GM18858 (cell line): Measurements from ENCODE around the gene CAND2.
"Not testable (repeated sequence)": the region's sequence is repeated elsewhere in the genome, so short reads cannot be mapped to it uniquely, and the experiment has no call there.

ENCODE experiments used
- ATAC-seq: cut with Tn5 transposase; IDR thresholded peaks from one replicate; pipeline ENCODE4 v1.9.1; 2021; ENCODE audit not compliant: unreplicated experiment

CAND2 gene

DNA sequence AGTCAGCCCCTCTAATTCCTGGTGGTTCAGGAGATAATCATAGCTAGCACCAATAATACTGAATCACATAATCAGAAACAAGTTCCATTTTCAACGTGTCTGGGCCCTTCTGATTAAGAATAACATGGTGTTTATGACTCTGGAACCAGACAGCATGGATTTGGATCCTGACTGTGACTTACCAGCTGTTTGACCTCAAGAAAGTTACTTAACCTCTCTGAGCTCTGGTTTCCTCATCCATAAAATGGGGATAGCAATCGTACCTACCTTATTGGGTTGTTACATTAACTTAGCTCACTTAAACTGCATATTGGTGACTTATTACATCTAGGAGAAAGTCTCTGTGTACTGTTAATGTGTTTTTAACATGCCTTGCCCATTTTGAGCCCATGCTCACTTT is 26.7 kb upstream of the CAND2 start:
- ATAC-seq, result no peak

GRCh38 chr3:12771236-12771635 is 25.2 kb upstream of the CAND2 start:
- ATAC-seq, result no peak

- no peak for ATAC-seq
These were observed 24.0 kb upstream of the CAND2 start for GRCh38 chr3:12772462-12772861.

DNA sequence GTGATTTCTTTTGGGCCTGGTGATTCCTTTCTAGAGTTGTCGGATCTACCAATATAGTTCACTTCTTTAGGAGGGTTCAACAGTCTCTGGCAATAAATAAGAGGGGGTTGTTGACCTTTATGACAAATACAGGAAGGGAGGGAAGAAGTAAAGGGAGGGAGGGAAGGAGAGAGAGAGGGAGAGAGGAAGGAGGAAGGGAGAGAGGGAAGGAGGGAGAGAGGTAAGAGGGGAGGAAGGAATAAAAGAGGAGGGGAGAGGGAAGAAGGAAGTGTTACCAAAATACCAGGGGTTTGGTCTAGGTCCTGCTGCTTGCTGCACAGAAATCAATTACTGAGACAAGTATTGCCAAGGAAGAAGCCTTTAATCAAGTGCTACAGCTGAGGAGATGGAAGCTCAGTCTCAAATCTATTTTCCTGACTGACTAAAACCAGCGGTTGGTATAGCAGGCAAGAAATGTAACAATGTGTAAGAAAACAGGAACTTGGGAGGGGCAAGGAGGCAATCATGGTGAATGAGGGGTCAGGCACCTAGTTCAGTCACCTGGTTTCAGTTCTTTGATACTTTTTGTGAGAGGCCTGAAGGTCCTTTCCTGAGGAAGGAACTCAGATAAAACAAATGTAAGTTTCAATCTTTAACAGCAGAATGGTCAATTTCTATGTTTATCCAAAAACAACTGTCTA is 23.3 kb upstream of the CAND2 start:
- ATAC-seq, result no peak

- ATAC-seq, result no peak
These were observed 22.8 kb upstream of the CAND2 start for GRCh38 chr3:12773710-12774086.

DNA sequence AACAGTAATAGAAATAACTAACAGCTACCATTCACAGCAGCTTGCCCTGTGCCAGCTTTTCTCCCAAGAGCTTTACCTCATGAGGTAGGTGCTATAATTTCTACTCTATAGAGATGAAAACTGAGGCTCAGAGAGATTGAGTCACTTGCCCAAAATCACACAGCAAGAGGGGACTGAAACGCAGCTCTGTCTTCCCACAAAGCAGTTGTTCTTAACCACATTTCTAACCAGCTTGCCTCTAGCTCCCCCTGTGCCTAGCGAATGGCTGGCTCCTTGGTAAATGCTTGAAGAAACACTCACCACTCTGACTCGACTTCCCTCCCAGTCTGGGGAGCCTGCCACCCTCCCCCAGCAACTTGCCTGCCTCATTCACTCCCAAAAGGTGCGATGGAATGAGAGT is 21.9 kb upstream of the CAND2 start:
- no peak for ATAC-seq

- ATAC-seq, result no peak
These were observed 21.3 kb upstream of the CAND2 start for GRCh38 chr3:12775226-12775625.

DNA sequence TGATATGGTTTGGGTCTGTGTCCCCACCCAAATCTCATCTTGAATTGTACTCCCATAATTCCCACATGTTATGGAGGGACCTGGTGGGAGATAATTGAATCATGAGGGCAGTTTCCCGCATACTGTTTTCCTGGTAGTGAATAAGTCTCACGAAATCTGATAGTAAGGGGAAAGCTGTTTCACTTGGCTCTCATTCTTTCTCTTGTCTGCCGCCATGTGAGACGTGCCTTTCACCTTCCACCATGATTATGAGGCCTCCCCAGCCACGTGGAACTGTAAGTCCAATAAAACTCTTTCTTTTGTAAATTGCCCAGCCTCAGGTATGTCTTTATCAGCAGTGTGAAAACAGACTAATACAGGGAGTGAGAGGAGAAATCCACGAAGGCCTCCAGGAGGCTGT is 20.5 kb upstream of the CAND2 start:
- ATAC-seq, result not testable (repeated sequence)

DNA sequence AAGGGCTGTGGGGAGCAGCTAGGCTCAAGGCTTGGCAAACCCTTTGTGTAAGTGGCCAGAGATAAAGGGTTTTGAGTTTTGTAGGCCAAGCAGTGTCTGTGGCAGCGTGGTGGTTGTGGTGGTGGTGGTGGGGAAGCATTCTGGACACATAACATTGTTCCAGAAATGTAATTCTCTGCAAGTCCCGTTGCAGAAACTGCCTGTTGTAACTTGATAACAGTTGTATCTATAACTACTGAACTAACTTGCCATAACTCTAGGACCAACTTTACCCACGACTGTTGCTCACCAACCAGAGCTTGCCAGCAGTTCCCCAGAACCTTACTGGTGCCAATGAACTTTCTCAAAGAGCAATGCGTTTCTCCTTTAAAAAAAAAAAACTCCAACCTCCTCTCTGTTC is 19.3 kb upstream of the CAND2 start:
- no peak for ATAC-seq

GRCh38 chr3:12780751-12781150 is 15.7 kb upstream of the CAND2 start:
- no peak for ATAC-seq

DNA sequence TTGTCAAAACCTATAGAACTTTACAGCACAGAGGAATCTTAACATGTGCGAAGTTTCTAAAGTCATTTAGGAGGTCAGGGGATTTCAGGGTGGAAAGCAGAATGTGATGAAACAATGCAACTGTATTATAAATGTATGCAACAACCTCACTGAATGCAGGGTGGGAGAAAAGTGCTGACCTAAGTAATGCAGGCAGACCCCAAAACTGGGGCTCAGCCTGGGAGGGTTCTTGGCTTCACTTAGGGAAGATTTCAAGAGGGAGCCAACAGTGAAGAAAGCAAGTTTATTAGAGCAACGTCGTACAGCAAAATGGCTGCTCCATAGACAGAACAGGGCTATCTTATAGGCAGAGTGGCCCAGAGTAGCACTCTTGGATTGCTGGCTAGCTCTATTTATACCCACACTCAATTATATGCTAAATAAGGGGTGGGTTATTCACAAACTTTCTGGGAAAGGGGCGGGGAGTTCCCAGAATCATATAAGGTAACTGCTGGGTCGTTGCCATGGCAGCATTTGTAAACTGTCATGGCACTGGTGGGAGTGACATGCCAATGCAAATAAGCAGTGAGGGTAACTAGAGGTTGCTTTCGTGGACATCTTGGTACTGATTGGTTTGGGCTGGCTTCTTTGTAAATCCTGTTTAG is 14.2 kb upstream of the CAND2 start:
- no peak for ATAC-seq

- ATAC-seq, result no peak
These were observed 11.4 kb upstream of the CAND2 start for GRCh38 chr3:12785096-12785495.

DNA sequence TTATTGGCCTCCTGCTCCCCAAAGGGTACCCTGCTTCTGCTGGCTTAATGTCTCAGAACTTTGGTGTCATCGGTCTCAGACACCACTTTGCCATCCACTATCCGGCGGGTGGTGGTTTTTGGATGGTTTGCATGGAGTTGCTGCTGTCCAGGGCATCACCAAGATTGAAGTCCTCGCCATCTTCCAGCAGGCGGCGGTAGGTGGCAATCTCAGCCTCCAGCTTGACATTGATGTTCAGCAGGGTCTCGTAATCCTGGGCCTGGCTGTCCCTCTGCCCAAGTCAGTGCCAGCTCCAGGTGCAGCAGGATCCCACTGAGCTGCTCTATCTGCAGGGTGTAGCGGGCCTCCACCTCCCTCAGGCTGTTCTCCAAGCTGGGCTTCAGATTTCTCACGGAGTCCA is 9.1 kb upstream of the CAND2 start:
- ATAC-seq, result not testable (repeated sequence)

GRCh38 chr3:12787967-12788690 is 8.4 kb upstream of the CAND2 start:
- not testable (repeated sequence) for ATAC-seq

- no peak for ATAC-seq
These were observed 5.0 kb upstream of the CAND2 start for GRCh38 chr3:12791430-12791829.

- no peak for ATAC-seq
These were observed 2.8 kb upstream of the CAND2 start for GRCh38 chr3:12793701-12794100.

DNA sequence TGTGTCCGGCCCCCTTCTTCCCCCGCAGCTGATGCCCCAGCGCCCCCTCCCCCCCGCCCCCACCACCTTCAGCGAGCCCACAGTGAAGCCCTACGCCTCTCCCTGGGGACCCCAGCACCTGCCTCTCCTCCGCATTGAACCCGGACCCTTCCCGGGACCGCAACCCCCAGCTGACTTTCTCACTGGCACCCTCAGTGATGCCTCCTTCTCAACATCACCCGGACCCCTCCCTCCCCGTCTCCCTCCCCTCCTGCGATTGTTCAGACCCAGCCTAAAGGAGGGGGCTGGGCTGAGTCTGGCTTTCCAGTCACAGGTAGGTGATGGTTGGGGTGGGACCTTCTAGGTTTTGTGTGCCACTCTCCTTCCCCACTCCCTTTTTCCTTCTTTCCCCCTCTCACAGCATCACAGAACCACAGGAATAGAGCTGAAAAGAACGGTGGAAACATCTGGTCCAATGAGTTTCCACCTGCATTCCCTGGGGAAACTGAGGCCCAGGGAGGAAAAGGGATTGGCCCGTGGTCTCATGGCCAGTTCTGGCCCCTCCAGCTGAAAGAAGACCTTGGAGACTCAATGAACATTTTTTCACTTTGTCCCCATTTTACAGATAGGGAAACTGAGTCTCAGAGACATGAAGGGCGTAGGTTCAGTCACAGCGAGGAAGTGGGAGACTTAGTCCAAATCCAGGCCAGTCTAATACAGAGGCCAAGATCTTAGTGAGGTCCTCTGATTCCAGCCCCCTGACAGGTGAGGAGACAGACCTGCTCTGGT is 828 bp downstream of the CAND2 start:
- ATAC-seq, result no peak

DNA sequence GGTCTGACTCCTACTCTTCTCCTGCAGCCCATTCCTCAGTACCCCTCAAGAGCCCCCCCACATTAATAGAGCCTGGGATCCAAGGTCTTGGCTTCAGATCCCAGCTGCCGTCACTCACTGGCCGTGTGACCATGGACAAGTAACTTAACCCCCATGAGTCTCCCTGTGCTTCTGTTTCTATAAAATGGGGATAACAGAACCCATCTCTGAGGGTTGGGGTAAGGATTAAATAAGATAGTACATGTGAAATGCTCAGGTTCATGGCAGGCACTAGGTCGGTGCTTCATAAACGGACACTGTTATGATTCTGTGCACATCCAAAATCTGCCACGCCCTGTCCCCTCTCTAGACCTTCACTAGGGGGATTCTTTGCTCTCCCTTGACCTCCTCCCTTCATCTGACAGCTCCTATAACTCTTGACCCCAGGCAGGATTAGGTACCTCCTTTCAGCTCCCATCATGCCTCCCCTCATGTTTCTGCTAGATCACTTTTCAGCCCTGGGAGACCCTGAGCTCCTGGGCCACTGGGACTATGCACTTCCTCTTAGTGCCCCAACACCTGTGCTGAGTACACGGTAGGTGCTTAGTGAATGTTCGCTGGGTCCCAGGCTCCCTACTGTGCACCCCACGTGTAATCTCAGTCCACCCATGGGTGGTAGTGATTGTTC is 1.5 kb downstream of the CAND2 start:
- no peak for ATAC-seq

GRCh38 chr3:12798559-12799179 is 2.2 kb downstream of the CAND2 start:
- no peak for ATAC-seq
